ENCODE measurements around the gene TFB2M.

The TFB2M gene

GRCh38 chr1:246532519-246532918, 33.5 kb downstream of the TFB2M start:
- H3K79me2 ChIP-seq (ENCODE audit: insufficient read depth, low read length): no peaks in the 10 kb centered on the region
- H3K9ac ChIP-seq (ENCODE audit: low read depth, low read length): no peak overlapping the region
- H2AFZ ChIP-seq (ENCODE audit: low read depth, low read length): no peak overlapping the region
- peak; percentile 7 for TF ChIP-seq CTCF (IDR thresholded peaks at IDR 0.05; ENCODE audit: borderline replicate concordance, extremely low read depth, low read length, poor library complexity, severe bottlenecking)
- no peak for TF ChIP-seq EZH2 (IDR thresholded peaks at IDR 0.05; ENCODE audit: borderline replicate concordance, low read depth, low read length, severe bottlenecking)
- H3K27me3 ChIP-seq (ENCODE audit: insufficient read depth, low read length, poor library complexity): no peaks in the 10 kb centered on the region
- H3K27ac ChIP-seq (ENCODE audit: low read length): no peak overlapping the region
- H3K9me3 ChIP-seq (ENCODE audit: insufficient read depth, low read length, severe bottlenecking): peaks cover 6% of the 10 kb centered on the region
- no peak overlapping the region for H3K4me3 ChIP-seq (ENCODE audit: low read depth in 1 of 2, low read length in 2 of 2)
- H3K36me3 ChIP-seq (ENCODE audit: insufficient read depth, low read length): no peaks in the 10 kb centered on the region
- no peaks in the 10 kb centered on the region for H3K4me1 ChIP-seq (ENCODE audit: insufficient read depth, low read length)
- no peaks in the 10 kb centered on the region for H4K20me1 ChIP-seq (ENCODE audit: insufficient read depth, low read length)
- ATAC-seq (ENCODE audit: insufficient read depth, low read depth) (no peak), DNase-seq (no peak)
- H3K4me2 ChIP-seq (ENCODE audit: insufficient read depth, low read length): no peak overlapping the region

GRCh38 chr1:246530482-246530881, 35.6 kb downstream of the TFB2M start:
- TF ChIP-seq EZH2 (IDR thresholded peaks at IDR 0.05; ENCODE audit: borderline replicate concordance, low read depth, low read length, severe bottlenecking): no peak
- TF ChIP-seq CTCF (IDR thresholded peaks at IDR 0.05; ENCODE audit: borderline replicate concordance, extremely low read depth, low read length, poor library complexity, severe bottlenecking): no peak
- Histone ChIP-seq H3K4me1 (ENCODE audit: insufficient read depth, low read length) (no peaks in the 10 kb centered on the region), H2AFZ (ENCODE audit: low read depth, low read length) (no peak overlapping the region), H4K20me1 (ENCODE audit: insufficient read depth, low read length) (no peaks in the 10 kb centered on the region), H3K9ac (ENCODE audit: low read depth, low read length) (no peak overlapping the region), H3K36me3 (ENCODE audit: insufficient read depth, low read length) (no peaks in the 10 kb centered on the region), H3K4me2 (ENCODE audit: insufficient read depth, low read length) (no peak overlapping the region), H3K27me3 (ENCODE audit: insufficient read depth, low read length, poor library complexity) (no peaks in the 10 kb centered on the region), H3K4me3 (ENCODE audit: low read depth in 1 of 2, low read length in 2 of 2) (no peak overlapping the region), H3K79me2 (ENCODE audit: insufficient read depth, low read length) (no peaks in the 10 kb centered on the region), H3K9me3 (ENCODE audit: insufficient read depth, low read length, severe bottlenecking) (peaks cover 6% of the 10 kb centered on the region), H3K27ac (ENCODE audit: low read length) (no peak overlapping the region)
- ATAC-seq (ENCODE audit: insufficient read depth, low read depth) (no peak), DNase-seq (no peak)

GRCh38 chr1:246528933-246529731, 36.9 kb downstream of the TFB2M start:
- ATAC-seq (ENCODE audit: insufficient read depth, low read depth) (no peak), DNase-seq (no peak)
- H3K4me1 ChIP-seq (ENCODE audit: insufficient read depth, low read length): no peaks in the 10 kb centered on the region
- TF ChIP-seq CTCF (IDR thresholded peaks at IDR 0.05; ENCODE audit: borderline replicate concordance, extremely low read depth, low read length, poor library complexity, severe bottlenecking): no peak
- TF ChIP-seq EZH2 (IDR thresholded peaks at IDR 0.05; ENCODE audit: borderline replicate concordance, low read depth, low read length, severe bottlenecking): no peak
- no peak overlapping the region for H3K4me3 ChIP-seq (ENCODE audit: low read depth in 1 of 2, low read length in 2 of 2)
- H3K27ac ChIP-seq (ENCODE audit: low read length): no peak overlapping the region
- no peak overlapping the region for H3K9ac ChIP-seq (ENCODE audit: low read depth, low read length)
- H3K9me3 ChIP-seq (ENCODE audit: insufficient read depth, low read length, severe bottlenecking): peaks cover 6% of the 10 kb centered on the region
- no peaks in the 10 kb centered on the region for H3K27me3 ChIP-seq (ENCODE audit: insufficient read depth, low read length, poor library complexity)
- H3K36me3 ChIP-seq (ENCODE audit: insufficient read depth, low read length): no peaks in the 10 kb centered on the region
- H2AFZ ChIP-seq (ENCODE audit: low read depth, low read length): no peak overlapping the region
- H3K4me2 ChIP-seq (ENCODE audit: insufficient read depth, low read length): no peak overlapping the region
- no peaks in the 10 kb centered on the region for H4K20me1 ChIP-seq (ENCODE audit: insufficient read depth, low read length)
- H3K79me2 ChIP-seq (ENCODE audit: insufficient read depth, low read length): no peaks in the 10 kb centered on the region

Data from DND-41 (cell line).